MG63 (cell line): ENCODE measurements around the gene ANTXR1. TPM values are rescaled to one million over a fixed set of nuclear protein-coding genes. Genes with fewer than 3 reads are reported as not detected.
"Not testable (repeated sequence)": the region's sequence is repeated elsewhere in the genome, so short reads cannot be mapped to it uniquely, and the experiment has no call there.

ENCODE experiments used
- DNase-seq: peaks from one replicate; pipeline ENCODE4 v3.0.0-alpha.2; 2020
- H3K27me3 ChIP-seq: fragments of 250-450 bp; sonication (Bioruptor Pico); 2 replicates; pipeline ENCODE4 v1.5.1; 2020; ENCODE audit warnings: mild to moderate bottlenecking, moderate library complexity
- H3K36me3 ChIP-seq: fragments of 250-450 bp; sonication (Bioruptor Pico); 2 replicates; pipeline ENCODE4 v1.5.1; 2020; ENCODE audit warnings: mild to moderate bottlenecking, moderate library complexity
- H3K4me3 ChIP-seq: fragments of 250-450 bp; sonication (Bioruptor Pico); 2 replicates; pipeline ENCODE4 v1.5.1; 2020; ENCODE audit warnings: mild to moderate bottlenecking, moderate library complexity
- H3K9me3 ChIP-seq: fragments of 250-450 bp; sonication (Bioruptor Pico); 2 replicates; pipeline ENCODE4 v1.5.1; 2020; ENCODE audit warnings: mild to moderate bottlenecking, moderate library complexity
- total RNA-seq: library from RNA; depleted of rRNA; stranded (reverse); fragments of >200 nt; shearing (Covaris generic); gene quantifications from 2 replicates; pipeline ENCODE4 v1.2.3, GENCODE V29; 2014; ENCODE audit warnings: low replicate concordance

Gene ANTXR1
- total RNA-seq, 1 experiment from 2014 or later: 48.6 TPM

DNA sequence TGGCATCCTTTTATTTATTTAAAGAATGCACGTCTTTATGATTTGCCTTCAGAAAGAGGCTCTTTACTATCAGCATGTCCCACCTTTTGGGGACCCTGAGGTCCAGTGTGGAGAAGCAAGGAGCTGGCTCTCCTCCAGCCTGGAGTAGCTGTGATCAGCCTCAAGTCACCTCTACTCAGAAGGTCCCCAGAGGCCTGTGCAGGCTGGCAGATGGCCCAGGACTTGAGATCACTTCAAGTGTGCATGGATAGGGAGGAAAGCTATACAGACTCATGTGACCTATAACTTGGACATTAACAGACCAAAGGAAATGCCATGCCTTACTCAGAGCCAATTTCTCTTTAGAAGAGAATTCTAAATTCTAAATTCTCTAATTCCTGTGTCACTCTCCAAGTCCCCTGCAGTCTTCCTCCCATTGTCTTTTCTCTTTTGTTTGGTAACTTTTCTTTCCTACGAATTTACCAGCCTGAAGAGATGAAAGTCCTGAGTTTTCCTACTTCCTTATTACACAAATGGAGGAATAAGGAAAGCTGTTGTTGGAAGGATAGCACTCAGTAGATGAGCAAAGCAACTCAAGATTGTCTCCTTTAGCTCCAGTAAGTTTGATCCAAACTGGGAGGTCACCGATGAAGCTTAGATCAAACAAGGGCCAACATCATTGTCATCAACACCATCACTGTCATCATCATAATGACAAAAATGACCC is 210.1 kb downstream of the ANTXR1 start:
- no peak overlapping the region for H3K4me3 ChIP-seq
- H3K9me3 ChIP-seq: no peaks in the 10 kb centered on the region
- no peaks in the 10 kb centered on the region for H3K27me3 ChIP-seq
- peaks cover 14% of the 10 kb centered on the region for H3K36me3 ChIP-seq
- DNase-seq: peak; percentile 62

DNA sequence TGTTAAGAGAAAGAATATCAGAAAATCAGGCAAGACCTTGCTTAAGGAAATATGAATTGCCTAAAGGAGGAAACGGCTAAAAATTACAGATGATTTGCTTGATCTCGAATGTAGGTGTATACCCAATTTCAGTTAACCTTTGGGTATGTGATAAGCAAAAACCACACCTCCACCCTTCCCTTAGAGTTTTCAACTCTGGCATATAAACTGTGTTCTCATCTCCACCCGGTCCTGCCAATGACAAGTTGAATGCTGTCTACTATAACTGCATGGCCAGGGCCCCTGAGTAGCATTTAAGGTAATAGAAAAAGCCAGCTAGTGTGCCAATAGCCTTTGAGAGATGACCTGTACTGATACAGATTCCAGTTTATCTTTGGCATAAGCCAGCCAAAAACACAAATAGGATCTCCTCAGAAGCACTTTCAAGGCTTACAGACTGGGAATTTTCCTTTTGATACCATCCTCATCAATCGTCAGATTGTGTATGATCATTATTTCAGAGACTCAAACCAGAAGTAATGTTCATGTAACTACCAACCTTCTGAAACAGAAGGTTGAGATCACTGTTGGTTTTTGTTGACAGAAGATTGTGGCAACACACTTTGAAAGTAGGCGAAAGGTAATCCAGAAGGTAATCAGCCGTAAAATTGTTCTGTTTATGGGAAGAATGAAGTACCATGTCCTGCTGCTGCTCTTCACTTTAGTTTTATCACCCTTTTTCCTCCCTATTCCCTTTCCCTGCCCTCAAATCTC is 211.0 kb downstream of the ANTXR1 start:
- DNase-seq: no peak
- Histone ChIP-seq H3K36me3 (peaks cover 16% of the 10 kb centered on the region), H3K4me3 (no peak overlapping the region), H3K9me3 (no peaks in the 10 kb centered on the region), H3K27me3 (no peaks in the 10 kb centered on the region)

DNA sequence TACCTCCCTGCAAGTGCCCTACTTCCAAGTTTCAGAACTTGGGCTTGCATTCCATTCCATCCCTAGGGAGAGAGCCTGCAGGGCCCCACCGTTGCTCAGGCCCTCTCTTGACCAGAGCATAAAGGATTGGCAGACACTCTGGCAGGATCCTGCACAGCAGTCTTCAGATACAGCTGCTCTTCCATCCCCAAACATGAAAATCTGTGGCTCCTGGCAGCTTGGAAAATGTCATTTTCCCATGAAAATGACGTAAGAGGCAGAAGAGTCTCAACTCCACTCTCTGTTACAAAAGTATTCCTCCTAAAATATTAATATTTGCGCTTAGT is 211.5 kb downstream of the ANTXR1 start:
- Histone ChIP-seq H3K36me3 (peaks cover 16% of the 10 kb centered on the region), H3K9me3 (no peaks in the 10 kb centered on the region), H3K4me3 (no peak overlapping the region), H3K27me3 (no peaks in the 10 kb centered on the region)
- DNase-seq: no peak

DNA sequence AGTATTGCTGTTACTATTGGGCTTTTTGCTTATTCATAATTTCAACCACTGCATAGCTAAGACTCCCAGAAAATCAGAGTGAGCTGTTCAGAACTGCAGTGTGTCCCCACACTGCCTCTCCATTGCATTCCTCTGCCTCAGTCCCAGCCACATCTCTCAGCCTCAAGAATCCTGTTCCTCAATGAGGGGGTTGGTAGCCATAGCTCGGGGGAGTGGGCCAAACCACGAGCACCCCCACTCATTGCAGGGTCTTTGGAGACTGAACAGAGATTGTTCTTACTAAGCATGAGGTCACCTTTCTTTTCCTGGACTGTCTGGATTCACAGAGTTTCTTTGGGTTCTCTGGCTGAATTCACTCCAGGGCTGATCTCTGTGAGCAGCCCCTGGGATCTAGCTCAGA is 213.0 kb downstream of the ANTXR1 start:
- peaks cover 18% of the 10 kb centered on the region for H3K36me3 ChIP-seq
- no peak for DNase-seq
- no peak overlapping the region for H3K4me3 ChIP-seq
- H3K27me3 ChIP-seq: no peaks in the 10 kb centered on the region
- 0 out of 2 replicates have a peak, but pooled peaks cover under 1% of the 10 kb centered on the region for H3K9me3 ChIP-seq

DNA sequence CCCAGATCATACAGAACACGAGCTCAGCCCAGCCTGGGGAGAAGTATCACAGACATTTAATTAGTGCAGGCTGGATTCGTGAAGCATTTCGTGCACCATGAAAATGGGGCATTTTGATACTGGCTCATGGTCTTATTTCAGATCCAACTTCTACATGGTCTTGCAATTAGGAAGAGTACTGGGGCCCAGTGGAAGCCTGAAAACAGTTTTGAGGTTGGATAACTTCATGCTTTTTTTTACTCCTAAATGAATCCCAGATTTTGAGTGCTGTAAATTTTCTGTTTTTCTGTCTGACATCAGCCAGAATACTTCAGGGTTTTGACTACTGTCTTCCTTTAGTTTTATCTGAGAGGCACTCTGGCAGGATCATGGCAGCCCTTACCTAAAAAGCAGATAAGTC is 213.9 kb downstream of the ANTXR1 start:
- DNase-seq: no peak
- peaks cover 20% of the 10 kb centered on the region for H3K36me3 ChIP-seq
- no peak overlapping the region for H3K4me3 ChIP-seq

DNA sequence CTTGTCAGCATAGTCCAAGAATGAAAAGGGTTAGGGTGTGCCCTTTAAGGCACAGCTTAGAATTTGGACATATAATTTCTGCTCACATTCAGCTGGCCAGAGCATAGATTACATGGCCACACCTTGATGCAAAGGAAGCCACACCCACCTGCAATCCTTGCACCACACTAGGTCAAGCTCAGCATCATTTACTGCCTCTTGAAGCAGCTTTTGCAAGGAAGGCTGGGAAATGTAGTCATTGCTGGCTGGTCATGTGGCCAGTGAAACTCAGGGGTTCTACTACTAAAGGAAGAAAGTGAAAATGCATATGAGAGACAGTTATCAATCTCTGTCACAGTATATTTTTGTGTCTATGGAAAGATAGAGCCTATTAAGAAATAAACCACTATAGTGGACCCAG is 214.7 kb downstream of the ANTXR1 start:
- Histone ChIP-seq H3K4me3 (no peak overlapping the region), H3K36me3 (peaks cover 20% of the 10 kb centered on the region), H3K27me3 (no peaks in the 10 kb centered on the region), H3K9me3 (0 out of 2 replicates have a peak, but pooled peaks cover 2% of the 10 kb centered on the region)
- DNase-seq: no peak

More for the DNA sequence above, 213.9 kb downstream of the ANTXR1 start:
- no peaks in the 10 kb centered on the region for H3K27me3 ChIP-seq
- H3K9me3 ChIP-seq: 0 out of 2 replicates have a peak, but pooled peaks cover 2% of the 10 kb centered on the region

DNA sequence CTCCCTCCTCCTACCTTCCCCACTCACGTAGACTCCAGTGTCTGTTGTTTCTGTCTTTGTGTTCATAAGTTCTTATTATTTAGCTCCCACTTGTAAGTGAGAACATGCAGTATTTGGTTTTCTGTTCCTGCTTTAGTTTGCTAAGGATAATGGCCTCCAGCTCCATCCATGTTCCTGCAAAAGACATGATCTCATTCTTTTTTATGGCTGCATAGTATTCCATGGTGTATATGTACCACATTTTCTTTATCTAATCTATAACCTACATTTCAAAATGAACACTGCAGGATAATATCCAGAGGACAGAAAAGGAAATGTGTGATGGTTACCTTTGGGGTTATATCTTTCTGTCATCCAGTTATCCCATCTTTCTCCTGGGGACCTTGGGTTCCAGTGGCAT is 218.0 kb downstream of the ANTXR1 start:
- DNase-seq, H3K4me3 ChIP-seq, H3K9me3 ChIP-seq, H3K27me3 ChIP-seq: not testable (repeated sequence)
- H3K36me3 ChIP-seq: peaks cover 13% of the 10 kb centered on the region

DNA sequence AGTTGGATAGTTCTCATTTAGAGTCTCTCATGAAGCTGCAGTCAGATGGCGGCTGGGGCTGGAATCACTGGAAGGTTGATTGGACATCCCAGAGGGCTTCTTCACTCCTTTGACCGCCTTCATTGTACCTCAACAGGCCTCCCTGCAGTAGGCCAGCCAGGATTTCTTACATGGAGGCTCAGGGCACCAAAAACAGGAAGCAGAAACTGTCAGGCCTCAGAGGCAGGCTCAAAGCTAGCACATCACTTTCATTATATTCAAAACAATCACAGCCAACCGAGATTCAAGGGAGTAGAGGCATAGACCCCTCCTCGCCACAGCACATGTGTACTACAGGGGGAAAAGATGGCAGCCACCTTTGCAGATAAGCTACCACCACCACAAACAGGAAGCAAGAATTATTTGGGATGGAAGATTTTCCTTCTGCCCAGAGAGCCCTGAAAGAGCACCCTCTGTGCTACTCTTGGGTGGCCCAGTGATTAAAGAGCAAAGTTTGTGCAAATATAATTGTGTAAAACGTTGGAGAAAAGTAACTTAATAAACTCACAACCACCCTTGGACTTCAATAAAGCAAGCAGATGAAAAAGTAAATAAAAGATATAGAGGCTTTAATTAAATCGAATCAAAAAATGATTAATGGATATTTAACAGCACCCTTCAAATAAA is 218.8 kb downstream of the ANTXR1 start:
- 0 out of 2 replicates have a peak, but pooled peaks cover 2% of the 10 kb centered on the region for H3K9me3 ChIP-seq
- no peak overlapping the region for H3K4me3 ChIP-seq
- no peak for DNase-seq
- H3K27me3 ChIP-seq: no peaks in the 10 kb centered on the region
- peaks cover 13% of the 10 kb centered on the region for H3K36me3 ChIP-seq

DNA sequence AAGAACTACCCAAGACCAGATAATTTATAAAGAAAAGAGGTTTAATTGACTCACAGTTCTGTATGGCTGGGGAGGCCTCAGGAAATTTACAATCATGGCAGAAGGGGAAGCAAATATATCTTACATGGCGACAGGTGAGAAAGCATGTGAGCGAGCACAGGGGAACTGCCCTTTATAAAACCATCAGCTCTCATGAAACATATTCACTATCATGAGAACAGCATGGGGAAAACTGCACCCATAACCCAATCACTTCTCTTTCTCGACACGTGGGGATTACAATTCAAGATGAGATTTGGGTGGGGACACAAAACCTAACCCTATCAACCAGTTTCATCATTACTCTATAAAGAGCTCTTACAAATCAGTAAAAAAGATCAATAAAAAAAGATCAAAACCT is 222.9 kb downstream of the ANTXR1 start:
- H3K4me3 ChIP-seq, H3K27me3 ChIP-seq, H3K9me3 ChIP-seq, DNase-seq: not testable (repeated sequence)
- peaks cover 14% of the 10 kb centered on the region for H3K36me3 ChIP-seq

DNA sequence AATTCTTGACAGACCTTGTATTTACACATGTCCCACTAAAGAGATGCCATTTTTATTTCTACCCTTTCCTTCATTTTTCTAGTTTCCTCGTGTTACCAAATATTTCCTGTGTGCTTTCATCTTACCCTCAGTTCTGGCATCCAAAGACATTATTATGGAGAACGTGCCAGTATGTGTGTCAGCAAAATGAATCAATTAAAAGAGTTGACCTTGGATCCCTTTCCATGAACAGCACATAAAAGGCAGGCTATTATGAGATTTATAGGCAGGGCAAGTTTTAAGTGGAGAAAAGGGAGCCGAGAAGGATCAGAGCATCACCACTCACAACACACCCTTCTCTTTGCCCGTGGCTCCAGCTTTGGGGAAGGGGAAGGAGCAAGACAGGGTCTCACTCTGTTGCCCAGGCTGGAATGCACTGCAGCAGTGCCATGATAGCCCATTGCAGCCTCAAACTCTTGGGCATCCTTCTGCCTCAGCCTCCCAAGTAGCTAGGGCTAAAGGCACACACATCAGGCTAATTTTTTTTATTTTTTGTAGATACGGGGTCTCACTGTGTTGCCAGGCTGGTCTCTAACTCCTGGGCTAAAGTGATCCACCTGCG is 224.2 kb downstream of the ANTXR1 start:
- peak; percentile 13 for DNase-seq
- Histone ChIP-seq H3K9me3 (no peaks in the 10 kb centered on the region), H3K27me3 (no peaks in the 10 kb centered on the region), H3K4me3 (no peak overlapping the region), H3K36me3 (peaks cover 13% of the 10 kb centered on the region)

DNA sequence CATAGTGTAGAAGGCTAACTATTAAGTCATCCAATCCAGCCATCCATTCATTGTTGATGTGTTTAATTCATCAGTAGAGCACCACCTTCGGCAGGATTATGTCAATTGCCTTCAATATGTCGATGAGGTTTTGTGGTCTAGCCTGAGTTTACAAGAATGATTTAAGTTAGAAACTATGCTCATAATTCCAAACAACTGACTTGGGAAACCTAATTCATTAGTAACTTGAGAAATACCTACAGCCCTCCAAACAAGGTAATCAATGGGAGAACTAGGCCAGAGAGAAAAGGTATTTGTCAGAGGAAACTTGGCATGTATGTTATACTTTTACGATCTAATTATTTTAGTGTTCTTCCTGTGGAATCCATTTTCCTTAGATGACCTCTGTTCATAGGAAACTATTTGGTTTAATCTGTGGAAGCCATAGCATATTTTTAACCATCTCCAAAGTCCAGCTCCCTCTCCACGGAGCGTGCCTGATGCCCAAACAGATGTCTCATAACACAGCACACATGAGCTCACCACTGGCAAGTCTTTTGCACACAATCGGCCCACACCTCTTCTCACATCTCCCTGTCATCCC is 225.6 kb downstream of the ANTXR1 start:
- Histone ChIP-seq H3K9me3 (no peaks in the 10 kb centered on the region), H3K36me3 (peaks cover 13% of the 10 kb centered on the region), H3K27me3 (no peaks in the 10 kb centered on the region), H3K4me3 (no peak overlapping the region)
- peak; percentile 84 for DNase-seq

DNA sequence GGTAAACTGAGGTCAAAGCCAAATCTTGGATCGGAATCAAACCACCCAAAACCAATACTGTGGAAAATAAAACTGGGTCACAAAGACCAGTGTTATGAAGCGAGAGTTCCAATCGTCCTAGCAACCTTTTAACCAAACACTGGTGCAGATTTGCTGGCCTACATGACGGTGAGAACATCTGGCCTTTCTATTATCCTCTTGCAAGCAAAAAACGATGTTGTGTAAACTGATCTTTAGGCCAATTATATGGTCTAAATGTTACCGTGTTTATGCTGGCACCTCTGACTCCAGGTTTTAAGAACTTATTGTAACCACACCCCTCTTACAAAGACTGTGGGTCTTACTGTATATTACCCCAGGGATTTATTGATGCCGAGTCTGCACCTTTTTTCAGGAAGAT is 228.1 kb downstream of the ANTXR1 start:
- no peak for DNase-seq
- H3K4me3 ChIP-seq: no peak overlapping the region
- H3K27me3 ChIP-seq: no peaks in the 10 kb centered on the region
- H3K9me3 ChIP-seq: no peaks in the 10 kb centered on the region
- H3K36me3 ChIP-seq: peaks cover 17% of the 10 kb centered on the region

DNA sequence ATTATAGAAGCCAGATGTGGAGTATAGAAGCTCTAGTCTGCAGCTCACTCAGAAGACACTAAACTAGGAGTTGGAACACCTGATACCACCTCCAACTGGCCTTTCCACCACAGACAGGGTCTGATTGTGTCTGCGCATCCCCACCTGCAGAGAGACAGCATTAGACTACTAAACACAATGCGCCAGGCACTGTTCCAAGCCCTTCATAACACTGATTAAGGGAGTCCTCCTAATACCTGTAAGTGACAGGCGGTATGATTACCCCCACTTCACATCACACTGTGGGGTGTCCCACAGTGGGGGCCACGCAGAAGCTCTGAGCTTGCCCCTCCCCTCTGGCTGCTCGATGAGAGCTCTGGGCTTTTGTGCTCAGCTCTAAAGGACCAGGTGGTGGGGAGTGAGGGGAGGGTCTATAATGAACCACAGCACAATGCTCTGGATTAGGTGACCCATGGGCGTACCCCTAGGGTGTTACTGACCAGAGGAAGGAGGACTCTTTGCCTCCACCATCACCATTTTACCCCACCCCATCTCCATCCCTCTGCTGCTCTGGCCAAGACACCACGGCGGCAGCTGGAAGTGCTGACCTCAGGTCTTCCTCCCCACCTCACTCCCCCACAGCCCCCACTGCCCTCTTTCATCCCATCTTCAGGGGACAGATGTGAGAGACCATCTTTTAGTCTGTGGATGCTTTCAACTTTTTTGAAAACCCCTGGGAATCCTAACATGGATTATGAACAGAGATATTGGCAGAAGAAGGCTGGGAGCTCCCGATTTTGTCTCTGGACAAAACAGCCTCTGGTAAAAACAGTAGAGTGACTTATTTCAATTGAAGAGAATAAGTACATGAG is 228.9 kb downstream of the ANTXR1 start:
- no peak for DNase-seq
- Histone ChIP-seq H3K9me3 (no peaks in the 10 kb centered on the region), H3K27me3 (no peaks in the 10 kb centered on the region), H3K36me3 (peaks cover 25% of the 10 kb centered on the region), H3K4me3 (no peak overlapping the region)

DNA sequence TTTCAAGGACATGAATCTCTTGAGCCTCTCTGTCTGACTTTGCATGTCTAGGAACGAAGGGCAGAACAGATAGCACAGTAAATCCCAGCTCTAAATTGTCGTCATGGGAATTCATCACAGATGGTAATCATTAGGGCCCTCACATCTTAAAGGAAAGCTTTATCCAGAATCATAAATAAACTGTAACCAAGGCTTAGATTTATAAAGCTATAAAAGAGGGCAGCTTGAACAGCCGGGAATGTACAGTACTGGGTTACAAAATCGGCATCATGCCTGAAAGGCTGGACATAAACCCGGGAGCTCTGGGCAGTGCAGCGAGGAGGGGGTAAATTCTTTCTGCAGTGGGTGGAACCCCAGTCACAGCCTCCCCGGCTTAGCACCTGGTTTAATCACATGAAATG is 229.7 kb downstream of the ANTXR1 start:
- Histone ChIP-seq H3K4me3 (no peak overlapping the region), H3K36me3 (peaks cover 31% of the 10 kb centered on the region), H3K27me3 (no peaks in the 10 kb centered on the region), H3K9me3 (no peaks in the 10 kb centered on the region)
- DNase-seq: peak; percentile 58

DNA sequence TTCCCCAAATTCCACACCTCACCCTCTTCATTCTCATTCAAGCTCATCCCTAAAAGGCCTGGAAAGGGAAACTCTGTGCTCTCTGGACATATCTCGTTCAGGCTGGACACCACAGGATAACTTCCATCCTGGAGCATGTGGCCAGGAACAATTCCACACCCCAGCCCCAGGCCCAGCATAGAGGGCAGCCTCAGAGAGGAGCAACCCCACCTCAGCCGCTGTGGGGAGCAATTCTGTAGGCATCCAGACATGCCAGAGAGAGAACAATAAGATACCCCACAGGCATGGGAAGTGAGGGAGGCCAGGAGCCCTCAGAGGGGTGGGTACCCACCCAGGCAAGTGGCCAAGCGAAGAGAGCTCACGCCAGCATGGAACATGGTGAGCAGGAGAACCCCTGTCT is 230.7 kb downstream of the ANTXR1 start:
- no peak for DNase-seq
- no peaks in the 10 kb centered on the region for H3K9me3 ChIP-seq
- H3K27me3 ChIP-seq: no peaks in the 10 kb centered on the region
- peaks cover 31% of the 10 kb centered on the region for H3K36me3 ChIP-seq
- H3K4me3 ChIP-seq: no peak overlapping the region

DNA sequence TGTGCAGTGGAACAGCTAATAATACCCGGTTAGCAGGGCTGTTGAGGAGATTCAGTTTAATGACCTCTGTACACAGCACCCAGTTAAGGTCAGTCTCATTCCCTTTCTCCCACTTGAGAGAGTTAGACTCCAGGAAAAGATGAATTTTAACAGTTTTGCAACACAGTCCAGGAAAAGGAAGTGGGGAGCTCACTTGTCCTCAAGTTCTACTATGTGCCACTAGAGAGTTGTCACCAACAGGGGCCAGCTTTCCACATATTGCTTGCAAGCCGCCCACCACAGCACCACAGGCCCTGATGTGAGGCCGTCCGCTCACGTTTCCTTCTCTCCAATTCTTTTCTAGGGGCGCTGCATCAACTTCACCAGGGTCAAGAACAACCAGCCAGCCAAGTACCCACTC is 231.9 kb downstream of the ANTXR1 start:
- H3K36me3 ChIP-seq: peaks cover 25% of the 10 kb centered on the region
- no peak overlapping the region for H3K4me3 ChIP-seq
- DNase-seq: no peak

More for the DNA sequence above, 231.9 kb downstream of the ANTXR1 start:
- Histone ChIP-seq H3K27me3 (no peaks in the 10 kb centered on the region), H3K9me3 (no peaks in the 10 kb centered on the region)
